Aorta (tissue), 5 donors: ENCODE data around the gene ELP5. TPM values are rescaled to one million over a fixed set of nuclear protein-coding genes. Genes with fewer than 3 reads are reported as not detected.

Source experiments
- ATAC-seq: fragments of 200-7000 bp; cut with Tn5 transposase; one replicate; pipeline ENCODE4 v1.9.1; 2022; ENCODE audit warnings: moderate library complexity; ENCODE audit not compliant: low FRiP score
- DNase-seq, 2 donors: peaks; one replicate each; pipeline ENCODE4 v3.0.0-alpha.2; 2020
- H3K27ac ChIP-seq, 2 donors: one replicate each; pipeline ENCODE4 v1.5.1; 2013; ENCODE audit warnings: low read length in 2 of 2, mild to moderate bottlenecking in 2 of 2, moderate library complexity in 2 of 2, control low read depth in 1 of 2, inconsistent platforms in 1 of 2, low read depth in 1 of 2
- H3K27me3 ChIP-seq, 2 donors: one replicate each; pipeline ENCODE4 v1.6.1; 2013; ENCODE audit warnings: control low read depth in 1 of 2, low read length in 1 of 2, mild to moderate bottlenecking in 1 of 2, moderate library complexity in 1 of 2; ENCODE audit not compliant: insufficient read depth in 2 of 2, control insufficient read depth in 1 of 2
- H3K36me3 ChIP-seq, 2 donors: one replicate each; pipeline ENCODE4 v1.6.1; 2013; ENCODE audit warnings: control low read depth in 1 of 2, low read length in 1 of 2, mild to moderate bottlenecking in 1 of 2; ENCODE audit not compliant: insufficient read depth in 2 of 2, control insufficient read depth in 1 of 2
- H3K4me1 ChIP-seq, 2 donors: one replicate each; pipeline ENCODE4 v1.6.1; 2013; ENCODE audit warnings: low read length in 2 of 2, control low read depth in 1 of 2, mild to moderate bottlenecking in 1 of 2, moderate library complexity in 1 of 2; ENCODE audit not compliant: insufficient read depth in 2 of 2, control insufficient read depth in 1 of 2
- H3K4me3 ChIP-seq, 2 donors: one replicate each; pipeline ENCODE4 v1.5.1; 2013; ENCODE audit warnings: low read length in 2 of 2, control low read depth in 1 of 2, mild to moderate bottlenecking in 1 of 2
- H3K9me3 ChIP-seq: one replicate; pipeline ENCODE4 v1.6.1; 2013; ENCODE audit warnings: mild to moderate bottlenecking, low read length; ENCODE audit not compliant: control insufficient read depth
- WGBS, 2 donors: extraction: QIAGEN DNeasy Blood & Tissue Kit; methylation state at CpG; one replicate each; pipeline ENCODE4 v1.1.7; 2013; 5-methylcytosine and 5-hydroxymethylcytosine counted together
- intact Hi-C, 2 donors: fragments of 100-400 bp; cut with DNase I; formaldehyde crosslinking; loops; one replicate each; pipeline versions ENCODE4 v1.14.2 to v1.15.0; 2022
- microRNA-seq, 2 donors: library from miRNA; unstranded; fragments of <30 nt; microRNA quantifications; one replicate each; pipeline ENCODE4 v1.2.0, GENCODE V29; 2020
- polyA plus RNA-seq, 2 donors: library from polyadenylated mRNA; stranded (reverse); fragments of 200-250 nt; gene quantifications; one replicate each; pipeline ENCODE4 v1.2.3, GENCODE V29; 2013
- total RNA-seq, 2 donors: library from RNA; stranded (reverse); fragmentation: NEBNext Ultra II Directional; extraction: Animal tissue kit (Norgen Biotek cat#: 25700); gene quantifications; one replicate each; pipeline ENCODE4 v1.2.1, GENCODE V29; 2021
- donor health status: healthy with polysubstance abuse.
- donor health status: Bipolar disorder and iron deficiency.
- donor health status: DM: no; HTN: no; CAD: no.
- donor health status: DM: no; HTN: no; CAD: no.
- donor health status: DM: yes; HTN: yes; CAD: no.

Gene ELP5
- total and polyA plus RNA-seq, 4 donors = 26.6 to 51.1 (median 28.9) TPM

GRCh38 chr17:7304179-7304578, 52.2 kb downstream of the ELP5 start:
- intact Hi-C loops = no loop called here
- DNase-seq (no peak), ATAC-seq (no peak)
- no peak overlapping the region for H3K4me3 ChIP-seq
- H3K9me3 ChIP-seq = no peaks in the 10 kb centered on the region
- H3K4me1 ChIP-seq = no peaks in the 10 kb centered on the region
- H3K27me3 ChIP-seq = no peaks in the 10 kb centered on the region
- WGBS, 2 donors = 95 to 96% methylated on average over 7 of the region's 7 CpGs
- H3K36me3 ChIP-seq = no peaks in the 10 kb centered on the region
- no peak overlapping the region for H3K27ac ChIP-seq

- peak within 1 kb of the TSS; percentile 71 to 74 for H3K27ac ChIP-seq
- intact Hi-C loops = no loop called here
- no peaks in the 10 kb centered on the region for H3K4me1 ChIP-seq
- DNase-seq = peak; percentile 100
- 0 to 1% methylated on average over 56 to 64 of the region's 64 CpGs for WGBS, 2 donors
- no peaks in the 10 kb centered on the region for H3K9me3 ChIP-seq
- H3K4me3 ChIP-seq = peak within 1 kb of the TSS; percentile 59 to 92
- peak; percentile 97 for ATAC-seq
- peaks cover 0 to 4% of the 10 kb centered on the region in 2 donors for H3K36me3 ChIP-seq
- H3K27me3 ChIP-seq = no peaks in the 10 kb centered on the region
Measured at GRCh38 chr17:7306911-7307685, 55.1 kb downstream of the ELP5 start, which contains the start of gene EIF5A. TSS of gene EIF5A (plus strand) at chr17:7307628. CDS start at chr17:7309636, 2,008 bp downstream.

GRCh38 chr17:7307686-7308624, 55.9 kb downstream of the ELP5 start:
- H3K4me1 ChIP-seq = no peaks in the 10 kb centered on the region
- peak overlapping the region; percentile 71 to 74 for H3K27ac ChIP-seq
- peak; percentile 1 for ATAC-seq
- peak overlapping the region; percentile 59 to 92 for H3K4me3 ChIP-seq
- intact Hi-C loops = no loop called here
- peak in 1 of 2 donors; percentile 70 for DNase-seq
- no peaks in the 10 kb centered on the region for H3K9me3 ChIP-seq
- H3K27me3 ChIP-seq = no peaks in the 10 kb centered on the region
- 1% methylated on average over 64 to 104 of the region's 104 CpGs for WGBS, 2 donors
- H3K36me3 ChIP-seq = peaks cover 0 to 8% of the 10 kb centered on the region in 2 donors

GRCh38 chr17:7308625-7309433, 56.8 kb downstream of the ELP5 start:
- H3K27me3 ChIP-seq = no peaks in the 10 kb centered on the region
- peak overlapping the region; percentile 71 to 74 for H3K27ac ChIP-seq
- 1 to 2% methylated on average over 13 to 14 of the region's 14 CpGs for whole genome bisulfite sequencing, 2 donors
- peak in 1 of 2 donors; percentile 82 for DNase-seq
- no peak for ATAC-seq
- H3K36me3 ChIP-seq = peaks cover 0 to 8% of the 10 kb centered on the region in 2 donors
- H3K4me1 ChIP-seq = no peaks in the 10 kb centered on the region
- no peaks in the 10 kb centered on the region for H3K9me3 ChIP-seq
- intact Hi-C loops = no loop called here
- H3K4me3 ChIP-seq = peak overlapping the region; percentile 59 to 92

Small RNAs within 50 kb of the gene (microRNA-seq; reads per million reads assigned to microRNA genes)
- 599 to 1,095 reads per million in 2 donors for gene MIR324

Other genes starting within 250 kb of the ELP5 start
Only the 30 nearest of the 35 such genes appear.
- gene SLC16A13, start 216.2 kb upstream of the ELP5 start, total RNA-seq = 1 to 10 TPM; 1.3 to 2.5 TPM
- gene SLC16A13, start 216.2 kb upstream of the ELP5 start, polyA plus RNA-seq = 1 to 10 TPM in 1 of 2 donors, not detected in 1; 1.0 TPM
- gene SLC16A11, start 208.1 kb upstream of the ELP5 start, total RNA-seq = 1 to 10 TPM in 1 of 2 donors, under 1 TPM in 1; 0.26 to 1.3 TPM
- not detected for gene SLC16A11, start 208.1 kb upstream of the ELP5 start, polyA plus RNA-seq
- gene CLEC10A, start 172.0 kb upstream of the ELP5 start, total RNA-seq = 10 to 100 TPM in 1 of 2 donors, 1 to 10 TPM in 1; 7.7 to 29.1 TPM
- 1 to 10 TPM; 1.9 to 2.4 TPM for gene CLEC10A, start 172.0 kb upstream of the ELP5 start, polyA plus RNA-seq
- 1 to 10 TPM in 1 of 2 donors, under 1 TPM in 1; 0.75 to 1.6 TPM for gene ASGR2, start 137.4 kb upstream of the ELP5 start, total RNA-seq
- under 1 TPM in 1 of 2 donors, not detected in 1; 0.15 TPM for gene ASGR2, start 137.4 kb upstream of the ELP5 start, polyA plus RNA-seq
- 1 to 10 TPM; 2.6 to 3.9 TPM for gene ASGR1, start 72.8 kb upstream of the ELP5 start, total RNA-seq
- gene ASGR1, start 72.8 kb upstream of the ELP5 start, polyA plus RNA-seq = 1 to 10 TPM; 2.0 to 5.4 TPM
- 10 to 100 TPM; 23.3 to 54.7 TPM for gene DLG4, start 32.4 kb upstream of the ELP5 start, total RNA-seq
- gene DLG4, start 32.4 kb upstream of the ELP5 start, polyA plus RNA-seq = 10 to 100 TPM in 1 of 2 donors, 1 to 10 TPM in 1; 6.6 to 15.4 TPM
- 100 to 1,000 TPM; 387 to 486 TPM for gene ACADVL, start 32.3 kb upstream of the ELP5 start, total RNA-seq
- gene ACADVL, start 32.3 kb upstream of the ELP5 start, polyA plus RNA-seq = 1,000 to 10,000 TPM in 1 of 2 donors, 100 to 1,000 TPM in 1; 159 to 1,724 TPM
- gene DVL2, start 17.7 kb upstream of the ELP5 start, total RNA-seq = 10 to 100 TPM; 25.2 to 45.6 TPM
- gene DVL2, start 17.7 kb upstream of the ELP5 start, polyA plus RNA-seq = 10 to 100 TPM; 10.0 to 25.0 TPM
- gene PHF23, start 12.8 kb upstream of the ELP5 start, total RNA-seq = 10 to 100 TPM; 24.4 to 30.8 TPM
- gene PHF23, start 12.8 kb upstream of the ELP5 start, polyA plus RNA-seq = 10 to 100 TPM; 19.2 to 28.4 TPM
- gene GABARAP, start 9.8 kb upstream of the ELP5 start, total RNA-seq = 100 to 1,000 TPM; 405 to 430 TPM
- gene GABARAP, start 9.8 kb upstream of the ELP5 start, polyA plus RNA-seq = 100 to 1,000 TPM; 801 to 895 TPM
- gene CTDNEP1, start 481 bp upstream of the ELP5 start, total RNA-seq = 100 to 1,000 TPM in 1 of 2 donors, 10 to 100 TPM in 1; 92.9 to 105 TPM
- gene CTDNEP1, start 481 bp upstream of the ELP5 start, polyA plus RNA-seq = 100 to 1,000 TPM; 112 to 113 TPM
- 1 to 10 TPM; 3.3 to 9.9 TPM for gene CLDN7, start 10.3 kb downstream of the ELP5 start, total RNA-seq
- gene CLDN7, start 10.3 kb downstream of the ELP5 start, polyA plus RNA-seq = 10 to 100 TPM in 1 of 2 donors, 1 to 10 TPM in 1; 1.1 to 37.6 TPM
- 1 to 10 TPM; 2.5 to 3.9 TPM for gene SLC2A4, start 29.5 kb downstream of the ELP5 start, total RNA-seq
- gene SLC2A4, start 29.5 kb downstream of the ELP5 start, polyA plus RNA-seq = 1 to 10 TPM in 1 of 2 donors, under 1 TPM in 1; 0.63 to 1.6 TPM
- gene YBX2, start 42.4 kb downstream of the ELP5 start, total RNA-seq = under 1 TPM; 0.10 to 0.60 TPM
- 1 to 10 TPM in 1 of 2 donors, not detected in 1; 5.6 TPM for gene YBX2, start 42.4 kb downstream of the ELP5 start, polyA plus RNA-seq
- 100 to 1,000 TPM; 198 to 280 TPM for gene EIF5A, start 55.4 kb downstream of the ELP5 start, total RNA-seq
- gene EIF5A, start 55.4 kb downstream of the ELP5 start, polyA plus RNA-seq = 100 to 1,000 TPM; 223 to 232 TPM
- gene GPS2, start 63.1 kb downstream of the ELP5 start, total RNA-seq = 10 to 100 TPM; 49.5 to 55.6 TPM
- 10 to 100 TPM; 55.0 to 99.1 TPM for gene GPS2, start 63.1 kb downstream of the ELP5 start, polyA plus RNA-seq
- gene NEURL4, start 77.1 kb downstream of the ELP5 start, total RNA-seq = 10 to 100 TPM; 24.5 to 36.7 TPM
- 10 to 100 TPM in 1 of 2 donors, 1 to 10 TPM in 1; 7.3 to 52.8 TPM for gene NEURL4, start 77.1 kb downstream of the ELP5 start, polyA plus RNA-seq
- 10 to 100 TPM; 18.6 to 21.8 TPM for gene ACAP1, start 84.3 kb downstream of the ELP5 start, total RNA-seq
- 10 to 100 TPM in 1 of 2 donors, 1 to 10 TPM in 1; 6.5 to 10.8 TPM for gene ACAP1, start 84.3 kb downstream of the ELP5 start, polyA plus RNA-seq
- 10 to 100 TPM; 12.4 to 15.8 TPM for gene KCTD11, start 99.9 kb downstream of the ELP5 start, total RNA-seq
- 10 to 100 TPM; 11.0 to 11.4 TPM for gene KCTD11, start 99.9 kb downstream of the ELP5 start, polyA plus RNA-seq
- gene TMEM95, start 102.9 kb downstream of the ELP5 start, total RNA-seq = not detected
- gene TMEM95, start 102.9 kb downstream of the ELP5 start, polyA plus RNA-seq = not detected
- gene TNK1, start 128.9 kb downstream of the ELP5 start, total RNA-seq = 1 to 10 TPM; 2.4 to 6.6 TPM
- 1 to 10 TPM; 1.9 to 3.1 TPM for gene TNK1, start 128.9 kb downstream of the ELP5 start, polyA plus RNA-seq
- 10 to 100 TPM; 41.2 to 43.1 TPM for gene PLSCR3, start 142.3 kb downstream of the ELP5 start, total RNA-seq
- 10 to 100 TPM; 20.5 to 70.8 TPM for gene PLSCR3, start 142.3 kb downstream of the ELP5 start, polyA plus RNA-seq
- 10 to 100 TPM; 35.0 to 40.1 TPM for gene TMEM256, start 151.9 kb downstream of the ELP5 start, total RNA-seq
- 100 to 1,000 TPM; 134 to 224 TPM for gene TMEM256, start 151.9 kb downstream of the ELP5 start, polyA plus RNA-seq
- gene NLGN2, start 155.6 kb downstream of the ELP5 start, total RNA-seq = 10 to 100 TPM; 32.9 to 49.9 TPM
- gene NLGN2, start 155.6 kb downstream of the ELP5 start, polyA plus RNA-seq = 10 to 100 TPM in 1 of 2 donors, 1 to 10 TPM in 1; 2.4 to 28.8 TPM
- not detected for gene SPEM1, start 168.1 kb downstream of the ELP5 start, total RNA-seq
- gene SPEM1, start 168.1 kb downstream of the ELP5 start, polyA plus RNA-seq = not detected
- gene SPEM2, start 173.4 kb downstream of the ELP5 start, total RNA-seq = not detected
- gene SPEM2, start 173.4 kb downstream of the ELP5 start, polyA plus RNA-seq = not detected
- gene SPEM3, start 176.6 kb downstream of the ELP5 start, total RNA-seq = not detected
- not detected for gene SPEM3, start 176.6 kb downstream of the ELP5 start, polyA plus RNA-seq
- gene TMEM102, start 183.2 kb downstream of the ELP5 start, total RNA-seq = 1 to 10 TPM; 3.6 to 5.1 TPM
- 1 to 10 TPM; 1.8 to 2.7 TPM for gene TMEM102, start 183.2 kb downstream of the ELP5 start, polyA plus RNA-seq
- gene FGF11, start 187.3 kb downstream of the ELP5 start, total RNA-seq = 1 to 10 TPM; 1.2 to 8.0 TPM
- under 1 TPM in 1 of 2 donors, not detected in 1; 0.54 TPM for gene FGF11, start 187.3 kb downstream of the ELP5 start, polyA plus RNA-seq
- gene CHRNB1, start 192.8 kb downstream of the ELP5 start, total RNA-seq = 1 to 10 TPM; 6.2 to 8.8 TPM
- 10 to 100 TPM; 11.6 to 18.3 TPM for gene CHRNB1, start 192.8 kb downstream of the ELP5 start, polyA plus RNA-seq